Mesothelial cell of epicardium (in vitro differentiated cells): ENCODE measurements around the gene ATXN7L3. TPM values are rescaled to one million over a fixed set of nuclear protein-coding genes. Genes with fewer than 3 reads are reported as not detected.
A peak's percentile ranks its signal among the peaks of the same experiment; 100 is the strongest.

Experiments
- DNase-seq, 2 experiments: peaks; one replicate each; pipeline ENCODE4 v3.0.0; 2021; ENCODE audit warnings: low spot score in 2 of 2; ENCODE audit not compliant: unreplicated experiment in 2 of 2
- H3K27ac Mint-ChIP-seq: 2 replicates; pipeline ENCODE4 v1.8.0; 2021; ENCODE audit warnings: mixed read lengths
- H3K27me3 Mint-ChIP-seq: 2 replicates; pipeline ENCODE4 v1.8.0; 2021; ENCODE audit warnings: low read depth, mixed read lengths
- H3K36me3 Mint-ChIP-seq: 2 replicates; pipeline ENCODE4 v1.8.0; 2021; ENCODE audit warnings: mixed read lengths
- H3K4me1 Mint-ChIP-seq: 2 replicates; pipeline ENCODE4 v1.8.0; 2021; ENCODE audit warnings: mixed read lengths
- H3K4me3 Mint-ChIP-seq: 2 replicates; pipeline ENCODE4 v1.8.0; 2021; ENCODE audit warnings: mild to moderate bottlenecking, moderate library complexity, mixed read lengths
- H3K9me3 Mint-ChIP-seq: 2 replicates; pipeline ENCODE4 v1.8.0; 2021; ENCODE audit warnings: mixed read lengths
- CTCF ChIP-seq: fragments of 200-600 bp; sonication (generic); IDR thresholded peaks from one replicate; pipeline ENCODE4 v1.5.0; 2021; ENCODE audit warnings: antibody characterized with exemption; ENCODE audit not compliant: unreplicated experiment
- total RNA-seq: library from RNA; stranded (reverse); gene quantifications from 3 replicates; pipeline ENCODE4 v1.2.1, GENCODE V29; 2021

Gene ATXN7L3
- total RNA-seq, 1 donor from 2014 or later = 137 TPM

GRCh38 chr17:44211281-44212265, 11.9 kb upstream of the ATXN7L3 start:
- Mint-ChIP-seq H3K36me3 (peaks cover 20% of the 10 kb centered on the region), H3K27me3 (no peaks in the 10 kb centered on the region), H3K27ac (no peak overlapping the region), H3K4me3 (no peak overlapping the region), H3K4me1 (no peaks in the 10 kb centered on the region), H3K9me3 (no peaks in the 10 kb centered on the region)
- DNase-seq = no peak
- TF ChIP-seq CTCF = no peak

- TF ChIP-seq CTCF = peak; percentile 91
- Mint-ChIP-seq H3K4me1 (no peaks in the 10 kb centered on the region), H3K9me3 (no peaks in the 10 kb centered on the region), H3K27me3 (no peaks in the 10 kb centered on the region), H3K36me3 (peaks cover 14% of the 10 kb centered on the region), H3K27ac (no peak overlapping the region), H3K4me3 (no peak overlapping the region)
- peak; percentile 69 to 87 for DNase-seq
Observed at GRCh38 chr17:44210342-44211192, 10.9 kb upstream of the ATXN7L3 start.

GRCh38 chr17:44209786-44210341, 10.2 kb upstream of the ATXN7L3 start:
- DNase-seq = no peak
- Mint-ChIP-seq H3K4me1 (no peaks in the 10 kb centered on the region), H3K4me3 (no peak overlapping the region), H3K36me3 (peaks cover 11% of the 10 kb centered on the region), H3K9me3 (no peaks in the 10 kb centered on the region), H3K27ac (no peak overlapping the region), H3K27me3 (no peaks in the 10 kb centered on the region)
- no peak for TF ChIP-seq CTCF

- Mint-ChIP-seq H3K4me1 (peaks cover 11% of the 10 kb centered on the region), H3K36me3 (peaks cover 4% of the 10 kb centered on the region), H3K27ac (no peak overlapping the region), H3K9me3 (no peaks in the 10 kb centered on the region), H3K27me3 (no peaks in the 10 kb centered on the region), H3K4me3 (no peak overlapping the region)
- no peak for DNase-seq
- no peak for TF ChIP-seq CTCF
Observed at GRCh38 chr17:44207743-44208142, 8.1 kb upstream of the ATXN7L3 start.

- no peak overlapping the region for H3K27ac Mint-ChIP-seq
- no peak for TF ChIP-seq CTCF
- peaks cover 3% of the 10 kb centered on the region for H3K36me3 Mint-ChIP-seq
- no peak overlapping the region for H3K4me3 Mint-ChIP-seq
- no peaks in the 10 kb centered on the region for H3K9me3 Mint-ChIP-seq
- no peak for DNase-seq
- H3K27me3 Mint-ChIP-seq = no peaks in the 10 kb centered on the region
- peaks cover 11% of the 10 kb centered on the region for H3K4me1 Mint-ChIP-seq
Observed at GRCh38 chr17:44207319-44207718, 7.6 kb upstream of the ATXN7L3 start.
